Ovary (tissue), 3 donors: ENCODE data around the gene MAZ.

Source experiments
- CTCF ChIP-seq, 3 donors: fragments of 450-650 bp in 2 of 3; fragments of 200-600 bp in 1 of 3; IDR thresholded peaks; one replicate each; pipeline versions ENCODE4 v1.5.1 to v1.8.0; 2016 to 2022; ENCODE audit warnings: antibody characterized with exemption in 3 of 3, mild to moderate bottlenecking in 1 of 3
- EP300 ChIP-seq: sonication (generic); formaldehyde crosslinking; IDR thresholded peaks from one replicate; pipeline ENCODE4 v1.6.1; 2017; ENCODE audit warnings: antibody characterized with exemption
- POLR2A ChIP-seq: fragments of 450-650 bp; IDR thresholded peaks from one replicate; pipeline ENCODE4 v1.6.1; 2017; ENCODE audit warnings: antibody characterized with exemption, mild to moderate bottlenecking, moderate library complexity
- donor health status: DM: no; HTN: no; CAD: no.

GRCh38 chr16:29775742-29776408 is 30.5 kb upstream of the MAZ start:
- TF ChIP-seq CTCF (IDR thresholded peaks at IDR 0.05), result no peak
- no peak for TF ChIP-seq POLR2A
- TF ChIP-seq EP300, result no peak
